Right lobe of liver (tissue), 4 donors: Measurements from ENCODE around the gene TBC1D19.

Experiments used
- CTCF ChIP-seq, 4 donors: fragments of 200-600 bp in 3 of 4; fragments of 450-650 bp in 1 of 4; IDR thresholded peaks; one replicate each; pipeline versions ENCODE4 v1.5.1 to v1.8.0; 2016 to 2022; ENCODE audit warnings: antibody characterized with exemption in 4 of 4, mild to moderate bottlenecking in 2 of 4
- POLR2A ChIP-seq: fragments of 450-650 bp; IDR thresholded peaks from one replicate; pipeline ENCODE4 v1.6.1; 2017; ENCODE audit warnings: antibody characterized with exemption, mild to moderate bottlenecking
- donor health status: DM: no; HTN: no; CAD: no.
- donor health status: DM: no; HTN: no; CAD: no.
- donor health status: DM: no; HTN: yes; CAD: no.

GRCh38 chr4:26589705-26590104 is 5.8 kb downstream of the TBC1D19 start:
- TF ChIP-seq POLR2A (no peak), CTCF (IDR thresholded peaks at IDR 0.05) (no peak)
